HG03342 (cell line): ENCODE results near the gene KIF12.

Experiments
- ATAC-seq: cut with Tn5 transposase; IDR thresholded peaks from one replicate; pipeline ENCODE4 v1.9.1; 2021; ENCODE audit warnings: mild to moderate bottlenecking, moderate library complexity; ENCODE audit not compliant: unreplicated experiment

The KIF12 gene

GRCh38 chr9:114123031-114123977 lies 24.2 kb upstream of the KIF12 start:
- no peak for ATAC-seq

GRCh38 chr9:114122136-114123027 lies 23.3 kb upstream of the KIF12 start:
- ATAC-seq = no peak

GRCh38 chr9:114121227-114122135 lies 22.4 kb upstream of the KIF12 start:
- ATAC-seq = no peak

DNA sequence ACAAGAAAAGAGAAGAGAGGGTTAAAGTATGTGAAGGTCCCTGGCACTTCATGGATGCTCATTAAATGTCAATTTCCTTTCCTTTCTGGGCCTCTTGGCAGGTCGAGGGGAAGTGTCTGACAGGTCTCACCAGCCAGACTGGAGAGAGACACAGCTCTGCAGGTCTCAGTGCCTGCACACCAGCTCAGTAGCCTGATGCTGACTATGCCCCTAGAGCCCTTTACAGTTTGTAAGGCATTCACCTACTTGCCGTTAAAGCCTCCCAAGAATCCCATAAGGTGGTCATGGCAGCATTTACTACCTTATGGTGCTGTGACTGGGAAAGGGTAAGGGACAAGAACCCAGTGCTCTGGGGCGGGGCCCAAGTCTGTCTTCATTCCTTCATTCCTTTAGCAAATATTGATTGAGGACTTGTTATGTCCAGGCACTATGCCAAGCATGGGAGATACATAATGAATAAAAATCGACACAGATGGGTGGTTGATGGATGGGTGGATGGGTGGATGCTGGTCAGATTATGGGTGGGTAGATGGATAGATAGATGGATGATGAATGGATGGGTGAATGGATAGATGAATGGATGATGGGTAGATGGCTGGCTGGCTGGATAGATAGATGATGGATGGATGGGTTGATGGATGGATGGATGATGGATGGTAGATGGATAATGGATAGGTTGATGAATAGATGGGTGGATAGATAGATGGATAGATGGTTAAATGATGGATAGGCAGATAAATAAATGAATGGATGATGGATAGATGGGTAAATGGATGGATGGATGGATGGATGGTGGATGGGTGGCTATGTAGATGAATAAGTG lies 21.3 kb upstream of the KIF12 start:
- no peak for ATAC-seq

GRCh38 chr9:114119242-114120191 lies 20.4 kb upstream of the KIF12 start:
- no peak for ATAC-seq

- no peak for ATAC-seq
These were observed 19.1 kb upstream of the KIF12 start for GRCh38 chr9:114117996-114118830.

- ATAC-seq = no peak
These were observed 18.5 kb upstream of the KIF12 start for GRCh38 chr9:114117614-114117995.

DNA sequence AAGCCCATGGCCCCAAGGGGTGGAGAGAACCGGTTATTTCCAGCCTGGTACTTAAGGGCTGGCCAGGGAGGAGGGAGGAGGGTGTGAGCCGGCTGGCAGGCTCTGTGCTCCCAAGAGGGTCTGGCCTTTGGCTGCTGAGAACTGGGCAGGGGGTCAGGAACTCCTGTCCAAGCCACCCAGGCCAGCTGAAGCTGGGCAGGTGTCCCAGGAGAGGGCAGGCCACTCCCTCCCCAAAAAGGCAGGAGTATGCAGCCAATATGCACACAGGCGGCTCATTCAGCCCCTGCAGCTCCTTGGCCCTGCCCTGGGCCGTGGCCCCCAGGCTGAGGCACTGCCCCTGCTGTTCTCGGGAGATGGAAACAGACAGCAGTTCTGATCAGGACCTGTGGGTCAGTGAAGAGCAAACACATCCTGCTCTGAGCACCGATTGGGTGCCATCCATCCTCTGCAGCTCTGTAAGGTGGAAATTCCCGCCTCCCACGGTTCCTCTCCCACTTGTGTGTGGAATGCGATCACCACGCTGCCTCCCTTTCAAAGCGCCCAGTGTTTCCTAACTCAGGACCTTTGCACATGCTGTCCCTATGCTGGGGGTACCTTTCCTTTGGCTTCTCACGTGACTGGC lies 17.1 kb upstream of the KIF12 start:
- ATAC-seq = no peak

- no peak for ATAC-seq
These were observed 16.6 kb upstream of the KIF12 start for GRCh38 chr9:114115654-114116125.

DNA sequence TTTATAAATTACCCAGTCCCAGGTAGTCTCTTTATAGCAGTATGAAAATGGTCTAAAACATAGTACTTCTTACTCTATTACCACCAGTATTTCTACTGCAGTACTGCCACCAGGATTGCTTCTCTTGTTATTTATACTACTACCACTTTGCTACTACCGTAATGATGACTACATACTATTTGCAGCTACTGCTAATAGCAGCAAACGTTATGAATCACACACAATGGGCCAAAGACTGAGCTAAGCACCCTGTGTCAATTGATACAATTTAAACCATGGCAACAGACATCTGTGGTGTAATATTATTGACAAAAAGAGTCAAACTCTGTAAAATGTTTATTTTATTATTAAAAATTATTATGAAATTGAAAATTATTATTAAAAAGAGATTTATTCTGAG lies 15.3 kb upstream of the KIF12 start:
- ATAC-seq = no peak

GRCh38 chr9:114112778-114113584 lies 13.9 kb upstream of the KIF12 start:
- ATAC-seq = no peak

DNA sequence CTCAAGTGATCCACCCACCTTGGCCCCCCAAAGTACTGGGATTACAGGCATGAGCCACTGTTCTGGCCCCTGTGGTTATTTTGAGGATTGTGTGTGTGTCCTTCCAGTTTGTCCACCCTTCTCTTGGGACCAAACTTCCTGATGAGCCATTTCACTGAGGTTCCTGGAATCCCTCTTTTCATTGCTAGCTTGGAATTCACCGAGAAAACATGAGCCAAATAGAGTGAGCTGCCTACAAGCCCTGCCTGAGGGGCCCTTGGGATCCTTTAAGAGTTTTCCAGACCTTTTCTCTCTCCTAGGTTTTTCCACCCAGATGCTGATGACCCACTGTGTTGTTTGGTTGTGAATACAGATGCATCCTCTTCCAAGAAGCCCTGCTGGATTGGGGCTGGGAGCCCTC lies 13.2 kb upstream of the KIF12 start:
- ATAC-seq = no peak

DNA sequence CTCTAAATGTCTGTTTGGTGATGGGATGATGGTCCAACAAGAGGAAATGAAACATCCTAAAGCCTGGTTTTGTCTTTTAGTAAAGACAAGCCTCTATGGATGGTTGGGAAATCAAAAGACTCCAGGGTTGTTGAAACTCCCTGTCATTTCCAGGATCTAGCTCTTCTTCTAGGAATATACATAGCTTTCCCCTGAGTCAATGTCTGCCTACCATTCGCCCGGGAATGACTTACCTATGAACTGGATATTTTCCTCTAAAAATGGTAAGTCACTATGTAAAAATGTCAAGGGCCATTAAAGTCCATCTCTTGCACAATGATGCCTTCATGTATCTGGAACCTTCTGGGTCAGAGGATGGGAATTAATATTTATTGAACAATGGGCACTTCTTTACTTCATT lies 11.1 kb upstream of the KIF12 start:
- no peak for ATAC-seq

DNA sequence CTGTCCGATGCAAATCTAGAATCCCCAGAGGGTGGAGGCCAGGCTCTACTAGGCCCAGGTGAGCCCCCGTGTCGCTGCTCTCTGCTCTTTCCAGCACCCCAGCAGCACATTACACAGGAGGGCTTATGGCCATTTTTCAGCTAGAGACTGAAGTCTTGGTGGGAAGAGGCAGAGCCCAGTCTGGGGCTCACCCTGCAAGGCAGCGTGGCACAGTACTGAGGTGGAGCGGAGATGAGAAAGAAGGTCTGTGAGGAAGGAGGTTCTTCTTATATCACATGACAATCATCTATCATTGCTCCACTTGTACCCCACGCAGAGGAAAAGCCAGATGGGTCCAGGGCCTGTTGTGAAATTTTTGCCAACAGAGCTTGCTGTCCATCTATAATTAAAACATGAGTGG lies 10.0 kb upstream of the KIF12 start:
- ATAC-seq = no peak

DNA sequence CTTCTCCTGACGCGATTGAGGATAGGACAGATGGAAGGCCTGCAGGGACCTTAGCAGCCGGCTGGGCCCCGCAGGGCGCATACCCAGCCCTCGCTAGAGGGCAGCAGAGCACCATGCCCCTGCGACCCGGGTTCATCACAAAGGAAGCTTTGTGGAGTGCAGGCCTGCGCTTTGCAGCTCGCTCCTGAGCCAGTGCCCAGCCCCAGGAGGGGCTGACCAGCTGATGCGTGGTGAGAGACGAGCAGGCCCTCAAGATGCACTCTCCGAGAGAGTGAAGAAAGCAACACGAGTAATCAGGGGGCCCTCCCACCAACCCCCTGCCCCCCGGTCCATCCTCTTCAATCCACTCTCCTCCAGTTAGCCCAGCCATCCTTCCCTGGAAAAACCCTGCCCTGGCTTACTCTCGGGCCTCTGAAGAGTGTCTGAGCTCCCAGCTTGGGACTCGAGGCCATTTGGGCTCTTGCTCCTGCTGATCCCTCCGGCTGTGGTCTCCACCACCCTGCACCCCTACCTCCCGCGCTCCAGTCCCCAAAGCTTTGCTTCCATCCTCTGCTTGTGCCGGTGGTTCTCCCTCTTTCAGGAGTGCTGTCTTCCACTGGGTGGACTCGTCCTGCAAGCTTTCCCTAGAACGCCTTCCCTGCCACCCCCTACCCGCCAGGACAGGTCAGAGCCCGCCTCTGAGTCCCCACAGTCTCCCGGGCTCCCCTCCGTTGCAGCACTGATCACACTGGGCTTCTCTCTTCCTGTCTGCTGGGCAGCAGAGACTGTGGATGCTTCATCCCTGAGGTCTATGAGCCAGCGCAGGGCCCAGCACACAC lies 9.1 kb upstream of the KIF12 start:
- peak; percentile 55 for ATAC-seq
